Retinal pigment epithelial cell (primary cell): Measurements from ENCODE around the gene HCRTR2.

Experiments used
- DNase-seq: peaks from one replicate; pipeline ENCODE4 v3.0.0-alpha.2; 2010; ENCODE audit warnings: low read depth
- H3K4me3 ChIP-seq: 2 replicates; pipeline ENCODE4 v1.5.1; 2011; ENCODE audit warnings: mild to moderate bottlenecking, low read length, control low read depth, moderate library complexity
- CTCF ChIP-seq: conservative IDR thresholded peaks from 2 replicates; pipeline ENCODE4 v1.5.1; 2011; ENCODE audit warnings: low read depth, low read length, control low read depth, inconsistent platforms

HCRTR2 gene

GRCh38 chr6:55265409-55266114, 91.2 kb downstream of the HCRTR2 start:
- no peak for DNase-seq
- no peak for TF ChIP-seq CTCF
- no peak overlapping the region for H3K4me3 ChIP-seq

- peak; percentile 88 for DNase-seq
- no peak for TF ChIP-seq CTCF
- no peak overlapping the region for H3K4me3 ChIP-seq
These were observed 92.6 kb downstream of the HCRTR2 start for GRCh38 chr6:55266896-55267295.

- H3K4me3 ChIP-seq, result no peak overlapping the region
- DNase-seq, result no peak
These were observed 102.6 kb downstream of the HCRTR2 start for GRCh38 chr6:55276745-55277530.

GRCh38 chr6:55277646-55278045, 103.3 kb downstream of the HCRTR2 start:
- DNase-seq, result no peak
- TF ChIP-seq CTCF, result no peak
- H3K4me3 ChIP-seq, result no peak overlapping the region

More at GRCh38 chr6:55276745-55277530, 102.6 kb downstream of the HCRTR2 start:
- TF ChIP-seq CTCF, result peak; percentile 69

GRCh38 chr6:55281215-55281614, 106.9 kb downstream of the HCRTR2 start:
- TF ChIP-seq CTCF, result no peak
- no peak for DNase-seq
- H3K4me3 ChIP-seq, result no peak overlapping the region

- no peak overlapping the region for H3K4me3 ChIP-seq
- no peak for DNase-seq
- TF ChIP-seq CTCF, result no peak
These were observed 107.8 kb downstream of the HCRTR2 start for GRCh38 chr6:55282115-55282514.

- TF ChIP-seq CTCF, result no peak
These were observed 112.5 kb downstream of the HCRTR2 start for GRCh38 chr6:55286824-55287223.

More at GRCh38 chr6:55286824-55287223, 112.5 kb downstream of the HCRTR2 start:
- DNase-seq, result no peak
- no peak overlapping the region for H3K4me3 ChIP-seq
